ENCODE results near the gene DLG5. TPM values are rescaled to one million over a fixed set of nuclear protein-coding genes. Genes with fewer than 3 reads are reported as not detected.

DLG5 gene
- total RNA-seq, 4 donors from 2014 or later, result 52.0 to 127 (median 56.3) TPM

DNA sequence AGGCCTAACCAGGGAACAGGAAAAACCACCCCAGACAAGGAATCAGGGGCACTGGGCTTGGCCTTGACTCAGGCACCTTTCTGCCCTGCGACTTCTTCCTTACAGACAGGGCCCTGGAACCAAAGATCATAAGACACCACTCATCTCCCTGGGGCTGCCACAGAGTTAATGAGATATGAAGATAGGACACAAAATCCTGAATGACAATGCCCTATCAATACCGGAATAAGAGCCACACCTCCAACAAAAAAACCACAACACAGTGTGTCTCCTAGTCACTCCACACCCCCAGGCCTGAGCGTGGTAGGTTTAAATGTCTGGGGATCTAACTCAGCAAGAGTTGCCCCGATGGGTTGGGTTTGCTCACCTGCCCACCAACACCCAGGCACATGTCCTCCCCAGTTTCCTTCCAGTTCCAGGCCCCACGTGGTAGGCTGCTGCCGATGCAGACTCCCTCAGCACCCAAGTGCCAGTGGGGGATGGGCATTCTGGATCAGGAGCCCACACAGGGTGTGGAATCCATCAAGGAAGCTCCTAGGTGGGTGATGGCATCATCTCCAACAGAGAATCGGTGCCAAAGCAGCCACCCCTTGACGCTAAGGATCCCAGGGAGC, 3.9 kb downstream of the DLG5 start:
- no peak for ATAC-seq
- TF ChIP-seq POLR2AphosphoS5 (IDR thresholded peaks at IDR 0.05) (no peak), CTCF (IDR thresholded peaks at IDR 0.05) (no peak), EP300 (IDR thresholded peaks at IDR 0.05) (no peak), POLR2A (IDR thresholded peaks at IDR 0.05) (no peak)
- Histone ChIP-seq H3K36me3 (peaks cover 0 to 5% of the 10 kb centered on the region in 2 donors), H3K9me3 (no peaks in the 10 kb centered on the region), H3K4me3 (no peak overlapping the region), H3K4me1 (peaks cover 0 to 84% (median 26%) of the 10 kb centered on the region in 3 donors), H3K27me3 (no peaks in the 10 kb centered on the region), H3K27ac (no peak overlapping the region)
- WGBS, 2 donors (ENCODE audit: low coverage in 1 of 2), result 66 to 90% methylated on average over 1 to 3 of the region's 8 CpGs

GRCh38 chr10:77922055-77922454, 4.5 kb downstream of the DLG5 start:
- Histone ChIP-seq H3K36me3 (peaks cover 0 to 5% of the 10 kb centered on the region in 2 donors), H3K4me3 (no peak overlapping the region), H3K27ac (no peak overlapping the region), H3K4me1 (peaks cover 0 to 77% (median 21%) of the 10 kb centered on the region in 3 donors), H3K9me3 (no peaks in the 10 kb centered on the region), H3K27me3 (no peaks in the 10 kb centered on the region)
- ATAC-seq, result no peak
- 93% methylated on average over 3 of the region's 5 CpGs; no CpG with 5 or more reads in 1 of the 2 donors for WGBS, 2 donors (ENCODE audit: low coverage in 1 of 2)
- TF ChIP-seq POLR2A (IDR thresholded peaks at IDR 0.05) (no peak), EP300 (IDR thresholded peaks at IDR 0.05) (no peak), POLR2AphosphoS5 (IDR thresholded peaks at IDR 0.05) (no peak), CTCF (IDR thresholded peaks at IDR 0.05) (no peak)

DNA sequence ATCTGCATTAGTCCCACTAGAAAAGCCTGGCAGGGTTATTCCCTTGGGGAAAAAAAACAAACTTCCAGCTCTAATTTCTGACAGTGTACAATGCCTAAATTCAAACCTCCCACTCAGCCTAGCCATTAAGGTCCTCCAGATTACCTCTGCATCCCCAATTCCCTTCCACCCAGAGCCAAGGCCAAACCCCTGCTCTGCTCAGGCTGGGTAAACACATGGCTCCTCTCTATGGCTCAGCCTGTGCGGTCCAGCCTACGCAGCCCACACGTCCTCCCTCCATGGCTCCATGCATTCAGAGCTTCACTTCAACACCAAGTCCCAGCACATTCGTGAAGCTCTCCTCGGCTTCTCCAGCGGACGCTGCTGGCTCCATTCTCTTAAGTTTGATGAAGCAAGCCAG, 5.2 kb downstream of the DLG5 start:
- TF ChIP-seq POLR2AphosphoS5 (IDR thresholded peaks at IDR 0.05), result no peak
- TF ChIP-seq EP300 (IDR thresholded peaks at IDR 0.05), result no peak
- TF ChIP-seq POLR2A (IDR thresholded peaks at IDR 0.05), result no peak
- TF ChIP-seq CTCF (IDR thresholded peaks at IDR 0.05), result no peak
- ATAC-seq, result no peak
- Histone ChIP-seq H3K4me1 (peaks cover 0 to 77% (median 20%) of the 10 kb centered on the region in 3 donors), H3K27ac (peak overlapping the region in 1 of 4 donors; percentile 6), H3K9me3 (no peaks in the 10 kb centered on the region), H3K27me3 (no peaks in the 10 kb centered on the region), H3K36me3 (peaks cover 0 to 5% of the 10 kb centered on the region in 2 donors), H3K4me3 (no peak overlapping the region)
- 90% methylated on average over 4 of the region's 7 CpGs; no CpG with 5 or more reads in 1 of the 2 donors for WGBS, 2 donors (ENCODE audit: low coverage in 1 of 2)

DNA sequence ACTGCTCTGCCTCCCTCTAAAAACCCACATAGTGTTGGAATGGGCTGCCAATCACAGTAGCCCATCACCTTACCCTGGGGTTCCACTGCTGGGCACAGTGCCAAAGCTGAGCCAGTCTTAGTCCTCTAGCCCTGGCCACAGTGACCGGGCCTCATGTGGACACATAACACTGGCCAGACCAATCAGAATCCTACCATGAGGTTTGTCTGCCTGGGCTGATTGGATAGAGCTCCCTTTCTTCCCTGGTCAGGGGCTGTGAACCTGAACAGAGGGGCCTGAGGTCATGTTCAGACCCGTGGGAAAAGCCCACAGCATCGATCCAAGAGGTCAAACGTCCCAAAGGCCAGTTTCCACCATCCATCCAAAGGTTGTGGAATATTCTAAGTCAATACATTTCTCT, 6.1 kb downstream of the DLG5 start:
- H3K27ac ChIP-seq, result no peak overlapping the region
- WGBS, 2 donors (ENCODE audit: low coverage in 1 of 2), result 77 to 86% methylated on average over 3 to 4 of the region's 4 CpGs
- H3K27me3 ChIP-seq, result no peaks in the 10 kb centered on the region
- peaks cover 0 to 80% (median 20%) of the 10 kb centered on the region in 3 donors for H3K4me1 ChIP-seq
- H3K9me3 ChIP-seq, result no peaks in the 10 kb centered on the region
- H3K36me3 ChIP-seq, result peaks cover 0 to 5% of the 10 kb centered on the region in 2 donors
- H3K4me3 ChIP-seq, result no peak overlapping the region
- TF ChIP-seq EP300 (IDR thresholded peaks at IDR 0.05), result no peak
- no peak for TF ChIP-seq POLR2AphosphoS5 (IDR thresholded peaks at IDR 0.05)
- no peak for TF ChIP-seq CTCF (IDR thresholded peaks at IDR 0.05)
- no peak for TF ChIP-seq POLR2A (IDR thresholded peaks at IDR 0.05)
- ATAC-seq, result no peak

DNA sequence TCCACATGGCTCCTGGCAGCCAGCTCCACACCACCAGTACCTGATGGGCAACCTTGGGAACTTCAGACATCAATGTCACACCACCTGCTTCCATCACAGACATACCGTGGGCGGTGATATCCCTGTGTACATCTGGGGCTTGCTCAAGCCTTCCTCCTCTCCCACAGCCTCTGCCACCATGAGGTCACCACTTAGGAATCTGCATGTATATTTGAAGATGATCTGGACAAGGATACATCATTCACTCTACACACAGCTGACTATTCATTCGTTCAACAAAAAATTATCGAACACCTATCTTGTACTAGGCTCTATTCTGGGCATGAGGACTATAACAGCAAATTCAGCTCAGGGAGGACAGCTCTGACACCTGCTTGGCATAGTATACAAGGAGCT, 6.8 kb downstream of the DLG5 start:
- no peak for ATAC-seq
- Histone ChIP-seq H3K36me3 (peaks cover 0 to 5% of the 10 kb centered on the region in 2 donors), H3K27ac (peak overlapping the region in 1 of 4 donors; percentile 24), H3K27me3 (no peaks in the 10 kb centered on the region), H3K9me3 (no peaks in the 10 kb centered on the region), H3K4me1 (peaks cover 0 to 80% (median 14%) of the 10 kb centered on the region in 3 donors), H3K4me3 (no peak overlapping the region)
- WGBS, 2 donors (ENCODE audit: low coverage in 1 of 2), result 61% methylated on average over 3 of the region's 4 CpGs; no CpG with 5 or more reads in 1 of the 2 donors
- TF ChIP-seq CTCF (IDR thresholded peaks at IDR 0.05) (no peak), POLR2AphosphoS5 (IDR thresholded peaks at IDR 0.05) (no peak), EP300 (IDR thresholded peaks at IDR 0.05) (no peak), POLR2A (IDR thresholded peaks at IDR 0.05) (no peak)

Measured in gastroesophageal sphincter (tissue), 4 donors.